HepG2 (cell line): ENCODE data around the gene FBF1. TPM values are rescaled to one million over a fixed set of nuclear protein-coding genes. Genes with fewer than 3 reads are reported as not detected.
A peak's percentile ranks its signal among the peaks of the same experiment; 100 is the strongest.

Source experiments
- CCDC6 ChIP-seq: sonication (generic); formaldehyde crosslinking; IDR thresholded peaks from 2 replicates; pipeline ENCODE4 v1.8.1; 2022; ENCODE audit warnings: mild to moderate bottlenecking, missing genetic modification reagents, moderate library complexity
- ELF4 ChIP-seq: sonication (generic); formaldehyde crosslinking; IDR thresholded peaks from 2 replicates; pipeline ENCODE4 v1.5.0; 2020; ENCODE audit warnings: missing genetic modification reagents, mild to moderate bottlenecking, moderate library complexity, borderline replicate concordance
- HNRNPK ChIP-seq: fragments of 200-400 bp; formaldehyde crosslinking; IDR thresholded peaks from 2 replicates; pipeline ENCODE4 v1.6.1; 2018; ENCODE audit warnings: low read length, low read depth, moderate library complexity, mild to moderate bottlenecking; ENCODE audit not compliant: poor library complexity, severe bottlenecking
- HNRNPL ChIP-seq: fragments of 200-400 bp; formaldehyde crosslinking; IDR thresholded peaks from 2 replicates; pipeline ENCODE4 v1.6.1; 2017; ENCODE audit warnings: mild to moderate bottlenecking, low read depth, low read length
- KAT7 ChIP-seq: IDR thresholded peaks from 2 replicates; pipeline ENCODE4 v1.6.1; 2018; ENCODE audit warnings: borderline replicate concordance, missing compliant biosample characterization
- KDM6A ChIP-seq: IDR thresholded peaks from 2 replicates; pipeline ENCODE4 v1.6.1; 2016; ENCODE audit warnings: low read depth
- MYC ChIP-seq: sonication (generic); formaldehyde crosslinking; IDR thresholded peaks from 2 replicates; pipeline ENCODE4 v1.9.0; 2021; ENCODE audit warnings: missing genetic modification reagents, borderline replicate concordance
- NFRKB ChIP-seq: fragments of 450-650 bp; IDR thresholded peaks from 2 replicates; pipeline ENCODE4 v1.6.1; 2017
- RXRA ChIP-seq: sonication (generic); formaldehyde crosslinking; IDR thresholded peaks from 2 replicates; pipeline ENCODE4 v1.5.1; 2020; ENCODE audit warnings: missing genetic modification reagents
- TAF1 ChIP-seq: sonication (generic); formaldehyde crosslinking; IDR thresholded peaks from 2 replicates; pipeline ENCODE4 v1.4.0; 2020; ENCODE audit warnings: missing genetic modification reagents
- ZFP36 ChIP-seq: fragments of 150-350 bp; IDR thresholded peaks from 2 replicates; pipeline ENCODE4 v1.6.1; 2018; ENCODE audit warnings: borderline replicate concordance, low read length, low read depth; ENCODE audit not compliant: partially characterized antibody
- ZNF142 ChIP-seq: sonication (generic); formaldehyde crosslinking; IDR thresholded peaks from 2 replicates; pipeline ENCODE4 v1.4.0; 2020; ENCODE audit warnings: missing genetic modification reagents
- ZNF20 ChIP-seq: sonication (generic); formaldehyde crosslinking; IDR thresholded peaks from 2 replicates; pipeline ENCODE4 v1.4.0; 2020; ENCODE audit warnings: mild to moderate bottlenecking, moderate library complexity, missing genetic modification reagents
- ZNF564 ChIP-seq: sonication (generic); formaldehyde crosslinking; IDR thresholded peaks from 2 replicates; pipeline ENCODE4 v1.8.1; 2023; ENCODE audit warnings: mild to moderate bottlenecking, missing genetic modification reagents
- ZNF777 ChIP-seq: sonication (generic); formaldehyde crosslinking; IDR thresholded peaks from 2 replicates; pipeline ENCODE4 v1.4.0; 2020; ENCODE audit warnings: missing genetic modification reagents
- polyA plus RNA-seq, 8 experiments: library from polyadenylated mRNA; depleted of rRNA in 3 of 8; stranded (reverse) in 7 of 8; unstranded in 1 of 8; fragments of >200 nt; fragmentation: Illumina TruSeq in 4 of 8; extraction: Trizol in 4 of 8; gene quantifications; 2 replicates each; pipeline versions ENCODE4 v1.2.1 to v1.2.3, GENCODE V29; 2011 to 2016; ENCODE audit warnings: low read depth in 4 of 8, missing spikeins in 1 of 8, mixed read lengths in 1 of 8; ENCODE audit not compliant: insufficient read depth in 1 of 8
- total RNA-seq, 5 experiments: library from RNA; depleted of rRNA; stranded (reverse); fragments of >200 nt; fragmentation: Illumina TruSeq; extraction: Trizol; gene quantifications; 2 replicates each; pipeline ENCODE4 v1.2.3, GENCODE V29; 2016; ENCODE audit warnings: low read depth in 1 of 5
- TF ChIP-seq, protein P1 (sequence below): sonication (generic); formaldehyde crosslinking; IDR thresholded peaks from 2 replicates; pipeline ENCODE4 v1.4.0; 2020; ENCODE audit warnings: missing genetic modification reagents, borderline replicate concordance
- TF ChIP-seq, protein P2 (sequence below), 2 experiments: IDR thresholded peaks; 2 replicates each; pipeline ENCODE4 v1.6.1; 2011 to 2012; ENCODE audit warnings: low read length in 2 of 2, borderline replicate concordance in 1 of 2, low read depth in 1 of 2, mild to moderate bottlenecking in 1 of 2, moderate library complexity in 1 of 2

FBF1 gene
- total and polyA plus RNA-seq, 2 of the 13 experiments (the other 11 are each of a cell fraction or from before 2014, with no cell fraction given) = 2.4 to 8.1 TPM

DNA sequence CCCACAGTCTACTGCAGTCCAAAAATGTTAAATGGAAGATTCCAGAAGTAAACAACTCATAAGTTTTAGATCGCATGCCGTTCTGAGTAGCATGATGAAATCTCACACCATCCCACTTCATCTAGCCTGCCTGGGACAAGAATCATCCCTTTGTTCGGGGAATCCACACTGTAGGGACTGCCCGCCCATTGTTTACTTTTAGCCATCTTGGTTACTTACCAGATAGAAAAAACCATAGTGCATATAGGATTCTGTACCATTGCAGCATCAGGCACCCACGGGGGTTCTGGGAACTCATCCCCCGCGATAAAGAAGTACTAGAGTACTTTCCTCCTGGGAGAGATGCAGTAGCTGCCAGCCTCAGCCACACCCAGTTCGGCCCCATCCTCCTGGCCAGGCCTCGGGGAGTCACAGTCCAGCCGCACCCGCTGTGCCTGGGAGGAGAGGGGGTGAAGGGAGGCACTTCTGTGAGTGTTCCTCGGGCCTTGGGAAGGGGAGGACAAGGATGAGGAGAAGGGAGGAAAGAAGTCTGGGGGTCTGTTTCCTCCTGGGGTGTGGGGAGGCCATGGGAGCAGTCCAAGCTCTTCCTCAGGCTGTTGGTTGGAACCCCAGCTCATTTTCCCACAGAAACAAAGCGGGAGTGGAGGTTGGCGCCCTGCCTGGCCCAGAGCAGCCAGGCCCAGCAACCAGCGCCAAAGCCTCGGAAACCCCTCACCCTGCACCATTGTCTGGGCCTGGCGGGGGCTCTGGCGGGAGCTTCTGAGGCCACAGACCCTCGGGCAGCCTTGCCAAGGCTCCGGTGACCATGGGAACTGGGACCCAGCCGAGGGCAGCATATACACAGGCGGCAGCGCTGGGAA, 71.3 kb downstream of the FBF1 start (continued):
- TF ChIP-seq MYC (peak; percentile 47), TAF1 (peak; percentile 56), RXRA (CRISPR knock-in tag) (peak; percentile 1; the same call in 1 of the 2 replicates), ZNF564 (peak; percentile 77), HNRNPK (no peak), HNRNPL (peak; percentile 46; the same call in 1 of the 2 replicates), KDM6A (peak; percentile 49; the same call in 1 of the 2 replicates), KAT7 (CRISPR knock-in tag) (peak; percentile 16; the same call in 1 of the 2 replicates), ZNF20 (peak; percentile 42; the same call in 1 of the 2 replicates), ELF4 (CRISPR knock-in tag) (no peak), NFRKB (peak; percentile 34; the same call in 1 of the 2 replicates), ZFP36 (no peak), ZNF142 (CRISPR knock-in tag) (peak; percentile 43; the same call in 1 of the 2 replicates), ZNF777 (CRISPR knock-in tag) (peak; percentile 52; the same call in 1 of the 2 replicates), CCDC6 (CRISPR knock-in tag) (peak; percentile 94)
- TF ChIP-seq, protein P1, sequence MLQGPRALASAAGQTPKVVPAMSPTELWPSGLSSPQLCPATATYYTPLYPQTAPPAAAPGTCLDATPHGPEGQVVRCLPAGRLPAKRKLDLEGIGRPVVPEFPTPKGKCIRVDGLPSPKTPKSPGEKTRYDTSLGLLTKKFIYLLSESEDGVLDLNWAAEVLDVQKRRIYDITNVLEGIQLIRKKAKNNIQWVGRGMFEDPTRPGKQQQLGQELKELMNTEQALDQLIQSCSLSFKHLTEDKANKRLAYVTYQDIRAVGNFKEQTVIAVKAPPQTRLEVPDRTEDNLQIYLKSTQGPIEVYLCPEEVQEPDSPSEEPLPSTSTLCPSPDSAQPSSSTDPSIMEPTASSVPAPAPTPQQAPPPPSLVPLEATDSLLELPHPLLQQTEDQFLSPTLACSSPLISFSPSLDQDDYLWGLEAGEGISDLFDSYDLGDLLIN (CRISPR knock-in tag) = no peak
- TF ChIP-seq, protein P2, sequence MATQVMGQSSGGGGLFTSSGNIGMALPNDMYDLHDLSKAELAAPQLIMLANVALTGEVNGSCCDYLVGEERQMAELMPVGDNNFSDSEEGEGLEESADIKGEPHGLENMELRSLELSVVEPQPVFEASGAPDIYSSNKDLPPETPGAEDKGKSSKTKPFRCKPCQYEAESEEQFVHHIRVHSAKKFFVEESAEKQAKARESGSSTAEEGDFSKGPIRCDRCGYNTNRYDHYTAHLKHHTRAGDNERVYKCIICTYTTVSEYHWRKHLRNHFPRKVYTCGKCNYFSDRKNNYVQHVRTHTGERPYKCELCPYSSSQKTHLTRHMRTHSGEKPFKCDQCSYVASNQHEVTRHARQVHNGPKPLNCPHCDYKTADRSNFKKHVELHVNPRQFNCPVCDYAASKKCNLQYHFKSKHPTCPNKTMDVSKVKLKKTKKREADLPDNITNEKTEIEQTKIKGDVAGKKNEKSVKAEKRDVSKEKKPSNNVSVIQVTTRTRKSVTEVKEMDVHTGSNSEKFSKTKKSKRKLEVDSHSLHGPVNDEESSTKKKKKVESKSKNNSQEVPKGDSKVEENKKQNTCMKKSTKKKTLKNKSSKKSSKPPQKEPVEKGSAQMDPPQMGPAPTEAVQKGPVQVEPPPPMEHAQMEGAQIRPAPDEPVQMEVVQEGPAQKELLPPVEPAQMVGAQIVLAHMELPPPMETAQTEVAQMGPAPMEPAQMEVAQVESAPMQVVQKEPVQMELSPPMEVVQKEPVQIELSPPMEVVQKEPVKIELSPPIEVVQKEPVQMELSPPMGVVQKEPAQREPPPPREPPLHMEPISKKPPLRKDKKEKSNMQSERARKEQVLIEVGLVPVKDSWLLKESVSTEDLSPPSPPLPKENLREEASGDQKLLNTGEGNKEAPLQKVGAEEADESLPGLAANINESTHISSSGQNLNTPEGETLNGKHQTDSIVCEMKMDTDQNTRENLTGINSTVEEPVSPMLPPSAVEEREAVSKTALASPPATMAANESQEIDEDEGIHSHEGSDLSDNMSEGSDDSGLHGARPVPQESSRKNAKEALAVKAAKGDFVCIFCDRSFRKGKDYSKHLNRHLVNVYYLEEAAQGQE (IDR thresholded peaks at IDR 0.05; ENCODE audit: borderline replicate concordance in 1 of 2, low read depth in 1 of 2, low read length in 2 of 2) = peak in 1 of 2 experiments; percentile 60; a peak in 1 of 4 replicates
